ENCODE results near the gene IER5L. TPM values are rescaled to one million over a fixed set of nuclear protein-coding genes. Genes with fewer than 3 reads are reported as not detected.
"Not testable (repeated sequence)": the region's sequence is repeated elsewhere in the genome, so short reads cannot be mapped to it uniquely, and the experiment has no call there.

The IER5L gene
- total RNA-seq, 1 donor from 2014 or later: 37.5 TPM

DNA sequence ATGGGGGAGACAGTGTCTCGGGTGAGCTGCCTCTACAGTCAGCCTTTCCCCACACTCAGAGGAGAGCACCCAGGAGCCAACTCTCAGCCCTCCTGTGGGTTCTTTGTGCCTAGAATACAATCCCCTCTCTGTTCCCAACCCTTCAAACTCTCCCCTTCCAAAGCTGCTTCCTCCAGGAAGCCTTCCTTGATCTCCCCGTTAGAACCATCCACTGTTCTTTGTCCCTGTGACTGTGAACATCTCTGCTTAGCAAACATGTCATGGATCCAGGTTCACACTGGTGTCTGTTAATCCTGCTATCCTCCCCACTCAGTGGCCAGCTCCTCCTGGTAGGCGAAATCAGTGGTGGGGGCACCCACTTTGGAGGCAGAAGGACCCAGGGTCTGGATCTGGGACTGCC is 16.2 kb upstream of the IER5L start:
- no peak for DNase-seq (ENCODE audit: extremely low spot score, unreplicated experiment)
- TF ChIP-seq, protein P1, sequence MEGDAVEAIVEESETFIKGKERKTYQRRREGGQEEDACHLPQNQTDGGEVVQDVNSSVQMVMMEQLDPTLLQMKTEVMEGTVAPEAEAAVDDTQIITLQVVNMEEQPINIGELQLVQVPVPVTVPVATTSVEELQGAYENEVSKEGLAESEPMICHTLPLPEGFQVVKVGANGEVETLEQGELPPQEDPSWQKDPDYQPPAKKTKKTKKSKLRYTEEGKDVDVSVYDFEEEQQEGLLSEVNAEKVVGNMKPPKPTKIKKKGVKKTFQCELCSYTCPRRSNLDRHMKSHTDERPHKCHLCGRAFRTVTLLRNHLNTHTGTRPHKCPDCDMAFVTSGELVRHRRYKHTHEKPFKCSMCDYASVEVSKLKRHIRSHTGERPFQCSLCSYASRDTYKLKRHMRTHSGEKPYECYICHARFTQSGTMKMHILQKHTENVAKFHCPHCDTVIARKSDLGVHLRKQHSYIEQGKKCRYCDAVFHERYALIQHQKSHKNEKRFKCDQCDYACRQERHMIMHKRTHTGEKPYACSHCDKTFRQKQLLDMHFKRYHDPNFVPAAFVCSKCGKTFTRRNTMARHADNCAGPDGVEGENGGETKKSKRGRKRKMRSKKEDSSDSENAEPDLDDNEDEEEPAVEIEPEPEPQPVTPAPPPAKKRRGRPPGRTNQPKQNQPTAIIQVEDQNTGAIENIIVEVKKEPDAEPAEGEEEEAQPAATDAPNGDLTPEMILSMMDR (conservative IDR thresholded peaks at IDR 0.05): no peak
- Mint-ChIP-seq H3K27ac (no peak overlapping the region), H3K4me3 (no peak overlapping the region), H3K9me3 (no peaks in the 10 kb centered on the region), H3K27me3 (peaks cover 3% of the 10 kb centered on the region), H3K36me3 (no peaks in the 10 kb centered on the region), H3K4me1 (ENCODE audit: unreplicated experiment) (peaks cover 5% of the 10 kb centered on the region)

DNA sequence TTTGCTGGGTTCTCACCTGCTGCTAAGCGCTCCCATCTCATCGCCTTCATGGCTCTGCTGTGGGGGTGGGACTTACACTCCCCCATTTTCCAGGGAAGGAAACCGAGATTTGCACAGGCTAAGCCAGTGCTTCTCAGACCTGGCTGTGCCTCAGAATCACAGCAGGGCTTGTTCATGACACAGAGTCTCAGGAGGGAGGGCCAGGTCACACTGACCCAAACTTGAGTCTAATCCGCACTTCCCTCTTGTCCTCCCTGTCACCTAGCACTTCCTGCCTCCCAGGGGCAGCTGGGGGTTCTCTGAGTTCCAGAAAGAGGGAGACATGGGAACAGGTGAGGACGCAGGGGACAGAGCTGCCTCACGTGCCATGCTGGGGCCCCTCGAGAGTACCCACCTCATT is 15.6 kb upstream of the IER5L start:
- no peaks in the 10 kb centered on the region for H3K36me3 Mint-ChIP-seq
- TF ChIP-seq, protein P1 (conservative IDR thresholded peaks at IDR 0.05): no peak
- no peak for DNase-seq (ENCODE audit: extremely low spot score, unreplicated experiment)
- peaks cover 3% of the 10 kb centered on the region for H3K27me3 Mint-ChIP-seq
- no peak overlapping the region for H3K4me3 Mint-ChIP-seq
- no peaks in the 10 kb centered on the region for H3K9me3 Mint-ChIP-seq
- peaks cover 4% of the 10 kb centered on the region for H3K4me1 Mint-ChIP-seq (ENCODE audit: unreplicated experiment)
- H3K27ac Mint-ChIP-seq: no peak overlapping the region

DNA sequence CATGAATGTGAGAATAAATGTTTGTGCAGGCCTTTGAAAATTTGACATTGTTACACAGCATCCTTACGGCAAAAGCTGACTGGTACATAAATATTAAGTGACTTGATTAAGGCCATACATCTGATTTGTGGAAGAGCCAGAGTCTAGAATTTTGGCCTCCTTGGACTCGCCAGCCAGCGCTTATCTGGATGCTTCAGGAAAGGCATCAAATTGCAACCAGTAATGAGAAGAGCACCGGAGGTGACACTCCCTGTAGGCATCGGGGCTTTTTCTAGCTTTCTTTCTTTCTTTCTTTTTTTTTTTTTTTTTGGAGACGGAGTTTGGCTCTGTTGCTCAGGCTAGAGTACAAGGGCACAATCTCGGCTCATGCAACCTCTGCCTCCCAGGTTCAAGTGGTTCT is 13.2 kb upstream of the IER5L start:
- Mint-ChIP-seq H3K4me1 (ENCODE audit: unreplicated experiment) (no peaks in the 10 kb centered on the region), H3K9me3 (no peaks in the 10 kb centered on the region), H3K27me3 (peaks cover 3% of the 10 kb centered on the region), H3K4me3 (no peak overlapping the region), H3K27ac (no peak overlapping the region), H3K36me3 (no peaks in the 10 kb centered on the region)
- no peak for DNase-seq (ENCODE audit: extremely low spot score, unreplicated experiment)
- TF ChIP-seq, protein P1 (conservative IDR thresholded peaks at IDR 0.05): no peak

DNA sequence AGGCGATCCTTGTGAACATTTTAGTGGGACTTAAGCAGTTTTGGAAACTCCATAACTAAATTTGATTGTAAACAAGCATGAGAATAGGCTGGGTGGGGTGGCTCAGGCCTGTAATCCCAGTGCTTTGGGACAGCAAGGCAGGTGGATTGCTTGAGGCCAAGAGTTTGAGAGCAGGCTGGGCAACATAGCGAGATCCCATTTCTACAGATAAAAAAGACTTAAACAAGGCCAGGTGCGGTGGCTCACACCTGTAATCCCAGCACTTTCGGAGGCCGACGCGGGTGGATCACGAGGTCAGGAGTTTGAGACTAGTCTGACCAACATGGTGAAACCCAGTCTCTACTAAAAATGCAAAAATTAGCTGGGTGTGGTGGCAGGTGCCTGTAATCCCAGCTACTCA is 11.9 kb upstream of the IER5L start:
- not testable (repeated sequence) for H3K36me3 Mint-ChIP-seq; H3K4me1 Mint-ChIP-seq (ENCODE audit: unreplicated experiment); H3K27me3 Mint-ChIP-seq; H3K9me3 Mint-ChIP-seq; DNase-seq (ENCODE audit: extremely low spot score, unreplicated experiment); H3K4me3 Mint-ChIP-seq; H3K27ac Mint-ChIP-seq

DNA sequence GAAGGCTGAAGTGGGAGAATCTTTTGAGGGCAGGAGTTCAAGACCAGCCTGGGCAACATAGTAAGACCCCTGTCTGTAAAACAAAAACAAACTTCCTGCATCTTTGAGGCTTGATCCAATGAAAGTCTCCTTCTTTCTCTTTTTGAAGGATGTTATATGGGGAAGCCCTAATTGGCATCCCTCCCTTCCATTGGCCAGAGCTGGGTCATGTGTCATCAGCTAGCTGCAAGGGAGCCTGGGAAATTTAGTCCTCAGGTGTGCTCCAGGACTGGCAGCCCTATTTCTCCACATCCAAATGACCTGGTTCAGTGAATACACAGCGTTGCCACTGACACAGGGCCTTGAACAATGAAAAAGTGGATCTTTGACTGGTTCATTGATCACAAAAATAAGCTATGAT is 9.0 kb upstream of the IER5L start:
- no peaks in the 10 kb centered on the region for H3K9me3 Mint-ChIP-seq
- H3K4me3 Mint-ChIP-seq: no peak overlapping the region
- H3K36me3 Mint-ChIP-seq: no peaks in the 10 kb centered on the region
- peaks cover 30% of the 10 kb centered on the region for H3K4me1 Mint-ChIP-seq (ENCODE audit: unreplicated experiment)
- no peak overlapping the region for H3K27ac Mint-ChIP-seq
- TF ChIP-seq, protein P1 (conservative IDR thresholded peaks at IDR 0.05): no peak
- no peak for DNase-seq (ENCODE audit: extremely low spot score, unreplicated experiment)
- no peaks in the 10 kb centered on the region for H3K27me3 Mint-ChIP-seq

DNA sequence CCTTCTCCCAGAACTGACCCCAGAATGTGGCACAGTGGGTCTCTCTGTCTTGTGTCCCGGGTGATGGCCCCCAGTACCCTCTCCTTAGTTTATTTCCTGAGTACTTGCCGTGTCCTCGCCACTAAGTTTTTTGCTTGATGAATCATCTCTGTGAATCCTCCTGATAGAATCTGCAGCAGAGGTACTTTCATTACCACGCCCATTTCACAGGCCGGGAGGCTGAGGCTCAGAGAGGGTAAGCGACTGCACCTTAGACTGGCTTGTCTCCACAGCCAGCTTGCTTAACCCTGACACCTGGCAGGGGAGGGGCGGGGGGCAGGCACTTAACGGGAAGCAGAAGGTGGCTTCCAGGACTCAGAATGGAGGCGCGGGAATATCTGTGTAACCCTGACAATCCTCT is 7.9 kb upstream of the IER5L start:
- Mint-ChIP-seq H3K9me3 (no peaks in the 10 kb centered on the region), H3K4me3 (no peak overlapping the region), H3K36me3 (no peaks in the 10 kb centered on the region), H3K4me1 (ENCODE audit: unreplicated experiment) (peaks cover 38% of the 10 kb centered on the region), H3K27ac (no peak overlapping the region), H3K27me3 (no peaks in the 10 kb centered on the region)
- TF ChIP-seq, protein P1 (conservative IDR thresholded peaks at IDR 0.05): no peak
- DNase-seq (ENCODE audit: extremely low spot score, unreplicated experiment): no peak
